K562 (cell line): ENCODE results near the gene ZNF234.

Experiments used
- CC2D1A ChIP-seq: fragments of 450-650 bp; IDR thresholded peaks from 2 replicates; pipeline ENCODE4 v1.6.1; 2017; ENCODE audit warnings: mild to moderate bottlenecking
- EZH2 ChIP-seq: IDR thresholded peaks from 2 replicates; pipeline ENCODE4 v1.6.1; 2012; ENCODE audit warnings: low read depth, mild to moderate bottlenecking, inconsistent platforms, low read length, borderline replicate concordance
- GATA2 ChIP-seq: sonication (generic); formaldehyde crosslinking; IDR thresholded peaks from 2 replicates; pipeline ENCODE4 v1.4.0; 2020; ENCODE audit warnings: mild to moderate bottlenecking, missing genetic modification reagents
- MTA3 ChIP-seq: fragments of 450-650 bp; formaldehyde crosslinking; IDR thresholded peaks from 2 replicates; pipeline ENCODE4 v1.6.1; 2017; ENCODE audit warnings: mild to moderate bottlenecking, borderline replicate concordance
- RAD51 ChIP-seq: fragments of 450-650 bp; IDR thresholded peaks from 2 replicates; pipeline ENCODE4 v1.7.1; 2016; ENCODE audit warnings: low read depth, mild to moderate bottlenecking, borderline replicate concordance
- SRF ChIP-seq, 2 experiments: fragments of 250-450, 450-650 bp in 1 of 2; sonication (Bioruptor Pico) in 1 of 2; sonication (generic) in 1 of 2; formaldehyde crosslinking; IDR thresholded peaks; 2 replicates each; pipeline versions ENCODE4 v1.5.0 to v1.5.1; 2020 to 2022; ENCODE audit warnings: mild to moderate bottlenecking in 1 of 2, missing genetic modification reagents in 1 of 2
- THAP12 ChIP-seq: fragments of 250-450 bp; sonication (Bioruptor Pico); IDR thresholded peaks from 2 replicates; pipeline ENCODE4 v1.9.0; 2021; ENCODE audit warnings: mild to moderate bottlenecking, inconsistent platforms
- U2AF2 ChIP-seq: fragments of 200-400 bp; formaldehyde crosslinking; optimal IDR thresholded peaks from 2 replicates; pipeline ENCODE3; 2017; ENCODE audit warnings: low read depth, mild to moderate bottlenecking, low read length
- USF2 ChIP-seq: sonication (generic); formaldehyde crosslinking; IDR thresholded peaks from 2 replicates; pipeline ENCODE4 v1.5.0; 2020; ENCODE audit warnings: missing genetic modification reagents
- YBX1 ChIP-seq: fragments of 450-650 bp; IDR thresholded peaks from 2 replicates; pipeline ENCODE4 v1.7.1; 2016; ENCODE audit warnings: mild to moderate bottlenecking
- ZNF140 ChIP-seq: fragments of 250-450 bp; sonication (Bioruptor Pico); IDR thresholded peaks from 2 replicates; pipeline ENCODE4 v1.8.0; 2021; ENCODE audit warnings: moderate library complexity, mild to moderate bottlenecking, inconsistent platforms
- TF ChIP-seq, protein P1 (sequence below): sonication (generic); formaldehyde crosslinking; IDR thresholded peaks from 2 replicates; pipeline ENCODE4 v1.4.0; 2020; ENCODE audit warnings: mild to moderate bottlenecking, missing genetic modification reagents
- TF ChIP-seq, protein P2 (sequence below), 3 experiments: IDR thresholded peaks in 2 of 3; conservative IDR thresholded peaks in 1 of 3; 2 replicates each; pipeline ENCODE4 v1.5.1; 2011 to 2012; ENCODE audit warnings: low read length in 3 of 3, mild to moderate bottlenecking in 3 of 3, control low read depth in 2 of 3, improper control_type of control experiment in 1 of 3, inconsistent platforms in 1 of 3, low read depth in 1 of 3, mixed read lengths in 1 of 3, moderate library complexity in 1 of 3; ENCODE audit not compliant: insufficient read depth in 2 of 3
- TF ChIP-seq, protein P3 (sequence below): sonication (generic); formaldehyde crosslinking; IDR thresholded peaks from 2 replicates; pipeline ENCODE4 v1.8.0; 2022; ENCODE audit warnings: mild to moderate bottlenecking, missing genetic modification reagents

GRCh38 chr19:44164327-44164672 is 22.9 kb downstream of the ZNF234 start:
- TF ChIP-seq, protein P1, sequence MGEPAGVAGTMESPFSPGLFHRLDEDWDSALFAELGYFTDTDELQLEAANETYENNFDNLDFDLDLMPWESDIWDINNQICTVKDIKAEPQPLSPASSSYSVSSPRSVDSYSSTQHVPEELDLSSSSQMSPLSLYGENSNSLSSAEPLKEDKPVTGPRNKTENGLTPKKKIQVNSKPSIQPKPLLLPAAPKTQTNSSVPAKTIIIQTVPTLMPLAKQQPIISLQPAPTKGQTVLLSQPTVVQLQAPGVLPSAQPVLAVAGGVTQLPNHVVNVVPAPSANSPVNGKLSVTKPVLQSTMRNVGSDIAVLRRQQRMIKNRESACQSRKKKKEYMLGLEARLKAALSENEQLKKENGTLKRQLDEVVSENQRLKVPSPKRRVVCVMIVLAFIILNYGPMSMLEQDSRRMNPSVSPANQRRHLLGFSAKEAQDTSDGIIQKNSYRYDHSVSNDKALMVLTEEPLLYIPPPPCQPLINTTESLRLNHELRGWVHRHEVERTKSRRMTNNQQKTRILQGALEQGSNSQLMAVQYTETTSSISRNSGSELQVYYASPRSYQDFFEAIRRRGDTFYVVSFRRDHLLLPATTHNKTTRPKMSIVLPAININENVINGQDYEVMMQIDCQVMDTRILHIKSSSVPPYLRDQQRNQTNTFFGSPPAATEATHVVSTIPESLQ (CRISPR knock-in tag), result no peak
- TF ChIP-seq RAD51, result no peak
- no peak for TF ChIP-seq EZH2
- TF ChIP-seq YBX1, result no peak
- no peak for TF ChIP-seq GATA2
- TF ChIP-seq, protein P2, sequence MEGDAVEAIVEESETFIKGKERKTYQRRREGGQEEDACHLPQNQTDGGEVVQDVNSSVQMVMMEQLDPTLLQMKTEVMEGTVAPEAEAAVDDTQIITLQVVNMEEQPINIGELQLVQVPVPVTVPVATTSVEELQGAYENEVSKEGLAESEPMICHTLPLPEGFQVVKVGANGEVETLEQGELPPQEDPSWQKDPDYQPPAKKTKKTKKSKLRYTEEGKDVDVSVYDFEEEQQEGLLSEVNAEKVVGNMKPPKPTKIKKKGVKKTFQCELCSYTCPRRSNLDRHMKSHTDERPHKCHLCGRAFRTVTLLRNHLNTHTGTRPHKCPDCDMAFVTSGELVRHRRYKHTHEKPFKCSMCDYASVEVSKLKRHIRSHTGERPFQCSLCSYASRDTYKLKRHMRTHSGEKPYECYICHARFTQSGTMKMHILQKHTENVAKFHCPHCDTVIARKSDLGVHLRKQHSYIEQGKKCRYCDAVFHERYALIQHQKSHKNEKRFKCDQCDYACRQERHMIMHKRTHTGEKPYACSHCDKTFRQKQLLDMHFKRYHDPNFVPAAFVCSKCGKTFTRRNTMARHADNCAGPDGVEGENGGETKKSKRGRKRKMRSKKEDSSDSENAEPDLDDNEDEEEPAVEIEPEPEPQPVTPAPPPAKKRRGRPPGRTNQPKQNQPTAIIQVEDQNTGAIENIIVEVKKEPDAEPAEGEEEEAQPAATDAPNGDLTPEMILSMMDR (IDR thresholded peaks at IDR 0.05 in 2 of 3, conservative IDR thresholded peaks at IDR 0.05 in 1 of 3; ENCODE audit: insufficient read depth in 2 of 3, low read depth in 1 of 3, low read length in 3 of 3), result no peak
- TF ChIP-seq CC2D1A, result no peak
- TF ChIP-seq ZNF140 (CRISPR knock-in tag), result no peak
- no peak for TF ChIP-seq MTA3
- TF ChIP-seq U2AF2, result no peak
- TF ChIP-seq SRF (CRISPR knock-in tag; IDR thresholded peaks at IDR 0.05), result no peak
- TF ChIP-seq, protein P3, sequence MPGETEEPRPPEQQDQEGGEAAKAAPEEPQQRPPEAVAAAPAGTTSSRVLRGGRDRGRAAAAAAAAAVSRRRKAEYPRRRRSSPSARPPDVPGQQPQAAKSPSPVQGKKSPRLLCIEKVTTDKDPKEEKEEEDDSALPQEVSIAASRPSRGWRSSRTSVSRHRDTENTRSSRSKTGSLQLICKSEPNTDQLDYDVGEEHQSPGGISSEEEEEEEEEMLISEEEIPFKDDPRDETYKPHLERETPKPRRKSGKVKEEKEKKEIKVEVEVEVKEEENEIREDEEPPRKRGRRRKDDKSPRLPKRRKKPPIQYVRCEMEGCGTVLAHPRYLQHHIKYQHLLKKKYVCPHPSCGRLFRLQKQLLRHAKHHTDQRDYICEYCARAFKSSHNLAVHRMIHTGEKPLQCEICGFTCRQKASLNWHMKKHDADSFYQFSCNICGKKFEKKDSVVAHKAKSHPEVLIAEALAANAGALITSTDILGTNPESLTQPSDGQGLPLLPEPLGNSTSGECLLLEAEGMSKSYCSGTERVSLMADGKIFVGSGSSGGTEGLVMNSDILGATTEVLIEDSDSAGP, result no peak
- no peak for TF ChIP-seq THAP12 (CRISPR knock-in tag)
- TF ChIP-seq USF2 (CRISPR knock-in tag), result no peak
